Lung (tissue), 12 donors: ENCODE measurements around the gene ADAMTS5. TPM values are rescaled to one million over a fixed set of nuclear protein-coding genes. Genes with fewer than 3 reads are reported as not detected.
A peak's percentile ranks its signal among the peaks of the same experiment; 100 is the strongest.

Experiments
- ATAC-seq: fragments of 200-7000 bp; cut with Tn5 transposase; one replicate; pipeline ENCODE4 v1.9.1; 2020; ENCODE audit warnings: moderate number of reproducible peaks; ENCODE audit not compliant: insufficient read depth, low FRiP score
- DNase-seq, 3 donors: peaks; one replicate each; pipeline ENCODE4 v3.0.0-alpha.2; 2013 to 2017
- H3K27ac ChIP-seq, 2 donors: one replicate each; pipeline ENCODE4 v1.5.1; 2013; ENCODE audit warnings: mild to moderate bottlenecking in 2 of 2, moderate library complexity in 2 of 2, control low read depth in 1 of 2, inconsistent platforms in 1 of 2, low read depth in 1 of 2, low read length in 1 of 2
- H3K27me3 ChIP-seq, 3 donors: one replicate each; pipeline ENCODE4 v1.5.1; 2013; ENCODE audit warnings: low read length in 2 of 3; ENCODE audit not compliant: control insufficient read depth in 3 of 3, insufficient read depth in 3 of 3
- H3K36me3 ChIP-seq, 4 donors: one replicate each; pipeline ENCODE4 v1.5.1; 2013; ENCODE audit warnings: low read length in 4 of 4, mild to moderate bottlenecking in 1 of 4, moderate library complexity in 1 of 4; ENCODE audit not compliant: control insufficient read depth in 4 of 4, insufficient read depth in 4 of 4
- H3K4me1 ChIP-seq, 5 donors: one replicate each; pipeline ENCODE4 v1.5.1; 2013; ENCODE audit warnings: low read length in 5 of 5, mild to moderate bottlenecking in 2 of 5, moderate library complexity in 1 of 5; ENCODE audit not compliant: control insufficient read depth in 5 of 5, insufficient read depth in 5 of 5
- H3K4me3 ChIP-seq: one replicate; pipeline ENCODE4 v1.5.1; 2013; ENCODE audit warnings: mild to moderate bottlenecking, control low read depth, moderate library complexity
- H3K9ac ChIP-seq, 2 donors: one replicate each; pipeline ENCODE4 v1.5.1; 2013; ENCODE audit warnings: low read length in 2 of 2, control low read depth in 1 of 2; ENCODE audit not compliant: insufficient read depth in 1 of 2
- H3K9me3 ChIP-seq, 4 donors: one replicate each; pipeline ENCODE4 v1.5.1; 2013; ENCODE audit warnings: low read length in 3 of 4, mild to moderate bottlenecking in 1 of 4, moderate library complexity in 1 of 4; ENCODE audit not compliant: control insufficient read depth in 4 of 4, insufficient read depth in 3 of 4
- WGBS, 2 donors: extraction: QIAGEN DNeasy Blood & Tissue Kit; methylation state at CpG; one replicate each; pipeline ENCODE4 v1.1.7; 2013; 5-methylcytosine and 5-hydroxymethylcytosine counted together
- polyA plus RNA-seq, 2 donors: library from polyadenylated mRNA; stranded (reverse); fragments of 200-250 nt; gene quantifications; one replicate each; pipeline ENCODE4 v1.2.1, GENCODE V29; 2013
- total RNA-seq, 2 donors: library from RNA; depleted of rRNA in 1 of 2; stranded (reverse); fragments of >200 nt in 1 of 2; gene quantifications; one replicate each; pipeline ENCODE4 v1.2.1, GENCODE V29; 2014 to 2021
- TF ChIP-seq, protein P1 (sequence below): IDR thresholded peaks from 2 replicates; pipeline ENCODE4 v1.5.1; 2012; ENCODE audit warnings: mild to moderate bottlenecking; ENCODE audit errors: control extremely low read depth, extremely low read depth
- donor health status: control.
- donor health status: control.
- donor health status: Bipolar disorder and iron deficiency.
- donor health status: healthy.
- donor health status: DM: yes; HTN: yes; CAD: no.

ADAMTS5 gene
- total and polyA plus RNA-seq, 4 donors = 0.59 to 22.2 (median 2.8) TPM

- Histone ChIP-seq H3K9ac (no peak overlapping the region), H3K27ac (no peak overlapping the region), H3K4me3 (no peak overlapping the region), H3K4me1 (no peaks in the 10 kb centered on the region), H3K36me3 (no peaks in the 10 kb centered on the region), H3K9me3 (peaks cover 0 to 9% (median 3%) of the 10 kb centered on the region in 4 donors), H3K27me3 (no peaks in the 10 kb centered on the region)
- DNase-seq (no peak), ATAC-seq (no peak)
- TF ChIP-seq, protein P1, sequence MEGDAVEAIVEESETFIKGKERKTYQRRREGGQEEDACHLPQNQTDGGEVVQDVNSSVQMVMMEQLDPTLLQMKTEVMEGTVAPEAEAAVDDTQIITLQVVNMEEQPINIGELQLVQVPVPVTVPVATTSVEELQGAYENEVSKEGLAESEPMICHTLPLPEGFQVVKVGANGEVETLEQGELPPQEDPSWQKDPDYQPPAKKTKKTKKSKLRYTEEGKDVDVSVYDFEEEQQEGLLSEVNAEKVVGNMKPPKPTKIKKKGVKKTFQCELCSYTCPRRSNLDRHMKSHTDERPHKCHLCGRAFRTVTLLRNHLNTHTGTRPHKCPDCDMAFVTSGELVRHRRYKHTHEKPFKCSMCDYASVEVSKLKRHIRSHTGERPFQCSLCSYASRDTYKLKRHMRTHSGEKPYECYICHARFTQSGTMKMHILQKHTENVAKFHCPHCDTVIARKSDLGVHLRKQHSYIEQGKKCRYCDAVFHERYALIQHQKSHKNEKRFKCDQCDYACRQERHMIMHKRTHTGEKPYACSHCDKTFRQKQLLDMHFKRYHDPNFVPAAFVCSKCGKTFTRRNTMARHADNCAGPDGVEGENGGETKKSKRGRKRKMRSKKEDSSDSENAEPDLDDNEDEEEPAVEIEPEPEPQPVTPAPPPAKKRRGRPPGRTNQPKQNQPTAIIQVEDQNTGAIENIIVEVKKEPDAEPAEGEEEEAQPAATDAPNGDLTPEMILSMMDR = no peak
These were observed 52.3 kb downstream of the ADAMTS5 start for GRCh38 chr21:26914557-26914956.

GRCh38 chr21:26912466-26912865 is 54.4 kb downstream of the ADAMTS5 start:
- Histone ChIP-seq H3K36me3 (no peaks in the 10 kb centered on the region), H3K27ac (no peak overlapping the region), H3K9ac (no peak overlapping the region), H3K4me3 (no peak overlapping the region), H3K27me3 (no peaks in the 10 kb centered on the region), H3K9me3 (peaks cover 0 to 9% (median 3%) of the 10 kb centered on the region in 4 donors), H3K4me1 (no peaks in the 10 kb centered on the region)
- 90% methylated on average over 1 of the region's 1 CpG for WGBS, 2 donors
- TF ChIP-seq, protein P1 = no peak
- DNase-seq = no peak
- no peak for ATAC-seq

DNA sequence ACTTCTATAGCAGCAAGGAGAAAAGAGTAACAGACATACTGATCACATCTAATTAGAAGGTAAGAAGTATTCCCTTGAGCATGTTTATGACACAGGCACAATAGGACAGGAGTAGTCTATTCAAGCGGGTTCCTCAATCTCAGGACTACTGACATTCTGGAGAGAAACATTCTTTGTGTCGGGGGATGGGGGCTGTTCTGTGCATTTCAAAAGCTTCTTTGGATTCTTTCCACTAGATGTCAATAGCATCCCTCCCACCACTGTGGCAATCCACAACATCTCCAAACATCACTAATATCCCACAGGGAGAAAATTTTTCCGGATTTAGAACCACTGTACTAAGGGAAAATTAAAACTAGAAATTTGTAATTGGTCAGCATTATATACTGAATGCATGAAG is 56.9 kb downstream of the ADAMTS5 start:
- H3K36me3 ChIP-seq = no peaks in the 10 kb centered on the region
- H3K27ac ChIP-seq = no peak overlapping the region
- H3K9me3 ChIP-seq = peaks cover 0 to 9% (median 3%) of the 10 kb centered on the region in 4 donors
- DNase-seq (peak; percentile 15 to 50 (median 16)), ATAC-seq (no peak)
- H3K4me1 ChIP-seq = no peaks in the 10 kb centered on the region
- H3K27me3 ChIP-seq = no peaks in the 10 kb centered on the region
- H3K9ac ChIP-seq = no peak overlapping the region
- WGBS, 2 donors = 67 to 70% methylated on average over 3 of the region's 3 CpGs
- H3K4me3 ChIP-seq = no peak overlapping the region
- TF ChIP-seq, protein P1 = no peak

- H3K4me3 ChIP-seq = no peak overlapping the region
- no peaks in the 10 kb centered on the region for H3K9me3 ChIP-seq
- H3K27ac ChIP-seq = no peak overlapping the region
- no peaks in the 10 kb centered on the region for H3K27me3 ChIP-seq
- H3K9ac ChIP-seq = no peak overlapping the region
- no peaks in the 10 kb centered on the region for H3K36me3 ChIP-seq
- DNase-seq = no peak
- ATAC-seq = no peak
- TF ChIP-seq, protein P1 = no peak
- WGBS, 2 donors = 71 to 92% methylated on average over 4 of the region's 4 CpGs
- H3K4me1 ChIP-seq = no peaks in the 10 kb centered on the region
These were observed 65.9 kb downstream of the ADAMTS5 start for GRCh38 chr21:26900980-26901379.
